ENCODE results near the gene RBM47.

RBM47 gene

DNA sequence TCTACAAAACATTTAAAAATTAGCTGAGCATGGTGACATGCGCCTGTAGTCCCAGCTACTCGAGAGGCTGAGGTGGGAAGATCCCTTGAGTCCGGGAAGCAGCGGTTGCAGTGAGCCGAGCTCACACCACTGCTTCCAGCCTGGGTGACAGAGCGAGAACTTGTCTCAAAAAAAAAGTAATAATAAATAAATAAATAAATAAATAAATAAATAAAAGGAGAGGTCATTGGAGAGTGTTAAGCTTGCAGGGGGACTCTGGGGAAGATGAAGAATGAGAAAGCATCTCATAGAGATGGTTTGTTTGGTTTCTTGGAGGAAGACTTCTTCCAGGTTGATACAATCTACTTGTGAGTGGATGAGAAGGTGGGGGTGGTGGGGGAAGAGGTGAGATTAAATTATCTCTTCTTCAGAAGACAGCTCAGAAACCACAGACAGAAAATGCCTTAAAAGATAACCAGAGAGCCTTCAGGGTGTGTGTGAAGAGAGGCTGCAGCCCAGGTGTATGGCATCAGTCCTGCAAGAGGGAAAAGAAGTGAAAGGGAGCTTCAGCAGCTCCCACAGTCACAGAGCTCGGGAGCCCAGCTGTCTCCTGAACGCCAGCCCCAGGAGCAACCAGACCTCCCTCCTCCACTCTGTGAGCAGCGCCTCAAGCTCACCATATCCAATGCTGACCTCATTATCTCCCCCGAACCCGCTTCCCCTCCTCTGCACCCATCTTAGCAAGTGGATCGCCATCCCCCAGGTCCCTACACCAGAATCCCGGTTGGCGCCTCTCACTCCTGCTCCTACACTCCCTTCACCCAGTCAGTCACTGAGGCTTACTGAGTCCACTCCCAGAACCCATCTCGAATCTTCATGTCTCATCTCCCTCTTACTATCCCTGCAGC is 48.2 kb downstream of the RBM47 start:
- no peak for DNase-seq (ENCODE audit: low read depth)
- TF ChIP-seq, protein P1, sequence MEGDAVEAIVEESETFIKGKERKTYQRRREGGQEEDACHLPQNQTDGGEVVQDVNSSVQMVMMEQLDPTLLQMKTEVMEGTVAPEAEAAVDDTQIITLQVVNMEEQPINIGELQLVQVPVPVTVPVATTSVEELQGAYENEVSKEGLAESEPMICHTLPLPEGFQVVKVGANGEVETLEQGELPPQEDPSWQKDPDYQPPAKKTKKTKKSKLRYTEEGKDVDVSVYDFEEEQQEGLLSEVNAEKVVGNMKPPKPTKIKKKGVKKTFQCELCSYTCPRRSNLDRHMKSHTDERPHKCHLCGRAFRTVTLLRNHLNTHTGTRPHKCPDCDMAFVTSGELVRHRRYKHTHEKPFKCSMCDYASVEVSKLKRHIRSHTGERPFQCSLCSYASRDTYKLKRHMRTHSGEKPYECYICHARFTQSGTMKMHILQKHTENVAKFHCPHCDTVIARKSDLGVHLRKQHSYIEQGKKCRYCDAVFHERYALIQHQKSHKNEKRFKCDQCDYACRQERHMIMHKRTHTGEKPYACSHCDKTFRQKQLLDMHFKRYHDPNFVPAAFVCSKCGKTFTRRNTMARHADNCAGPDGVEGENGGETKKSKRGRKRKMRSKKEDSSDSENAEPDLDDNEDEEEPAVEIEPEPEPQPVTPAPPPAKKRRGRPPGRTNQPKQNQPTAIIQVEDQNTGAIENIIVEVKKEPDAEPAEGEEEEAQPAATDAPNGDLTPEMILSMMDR (IDR thresholded peaks at IDR 0.05; ENCODE audit: control insufficient read depth, extremely low read depth, insufficient read depth) = no peak
- no peak overlapping the region for H3K4me3 ChIP-seq (ENCODE audit: low read depth, low read length)

DNA sequence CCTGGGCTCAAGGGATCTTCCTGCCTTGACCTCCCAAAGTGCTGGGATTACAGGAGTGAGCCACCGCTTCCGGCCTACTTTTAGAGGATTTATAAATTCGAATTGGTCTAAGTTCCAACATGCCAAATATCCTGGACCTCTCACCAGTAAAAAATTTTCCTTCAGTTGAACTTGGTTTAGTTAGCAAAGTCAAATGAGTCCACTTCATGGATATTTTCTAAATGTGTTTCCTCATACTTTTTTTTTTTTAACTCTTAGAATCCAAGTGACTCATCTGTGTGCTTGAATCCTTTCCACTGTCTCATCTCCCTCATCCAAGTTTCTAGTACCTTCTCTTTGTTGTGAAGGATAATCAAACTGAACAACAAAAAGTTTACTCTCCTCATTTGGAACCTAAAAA is 49.7 kb downstream of the RBM47 start:
- no peak overlapping the region for H3K4me3 ChIP-seq (ENCODE audit: low read depth, low read length)
- no peak for DNase-seq (ENCODE audit: low read depth)
- TF ChIP-seq, protein P1 (IDR thresholded peaks at IDR 0.05; ENCODE audit: control insufficient read depth, extremely low read depth, insufficient read depth) = no peak

DNA sequence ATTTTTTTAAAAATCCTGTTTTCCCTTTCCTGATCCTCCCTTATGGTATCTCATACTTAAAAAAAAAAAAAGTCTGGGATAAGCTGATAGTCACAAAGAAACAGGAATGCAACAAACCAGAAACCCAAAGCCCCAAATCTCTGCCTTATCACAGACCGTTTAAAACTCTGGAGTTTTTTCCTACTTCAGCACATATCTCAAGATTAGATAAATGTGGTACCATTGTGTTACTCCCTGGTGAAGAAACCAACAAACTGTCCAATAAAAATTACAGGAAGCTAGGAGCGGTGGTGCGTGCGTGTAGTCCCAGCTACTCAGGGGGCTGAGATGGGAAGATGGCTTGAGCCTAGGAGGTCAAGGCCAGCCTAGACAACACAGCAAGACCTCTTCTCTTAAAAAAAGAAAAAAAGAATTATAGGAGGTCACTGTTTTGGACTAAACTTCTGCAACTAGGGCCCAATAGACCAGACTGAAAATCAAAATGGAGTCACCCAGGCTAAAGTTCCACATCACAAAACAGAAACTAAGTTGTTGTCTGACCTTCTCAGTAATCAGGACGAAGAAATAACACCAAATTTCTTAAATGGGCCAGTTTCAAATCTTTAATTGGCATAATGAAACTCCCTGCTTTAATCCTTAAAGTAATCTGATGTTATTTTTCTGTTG is 51.9 kb downstream of the RBM47 start:
- DNase-seq (ENCODE audit: low read depth) = no peak
- peak overlapping the region; percentile 34 for H3K4me3 ChIP-seq (ENCODE audit: low read depth, low read length)
- TF ChIP-seq, protein P1 (IDR thresholded peaks at IDR 0.05; ENCODE audit: control insufficient read depth, extremely low read depth, insufficient read depth) = no peak

DNA sequence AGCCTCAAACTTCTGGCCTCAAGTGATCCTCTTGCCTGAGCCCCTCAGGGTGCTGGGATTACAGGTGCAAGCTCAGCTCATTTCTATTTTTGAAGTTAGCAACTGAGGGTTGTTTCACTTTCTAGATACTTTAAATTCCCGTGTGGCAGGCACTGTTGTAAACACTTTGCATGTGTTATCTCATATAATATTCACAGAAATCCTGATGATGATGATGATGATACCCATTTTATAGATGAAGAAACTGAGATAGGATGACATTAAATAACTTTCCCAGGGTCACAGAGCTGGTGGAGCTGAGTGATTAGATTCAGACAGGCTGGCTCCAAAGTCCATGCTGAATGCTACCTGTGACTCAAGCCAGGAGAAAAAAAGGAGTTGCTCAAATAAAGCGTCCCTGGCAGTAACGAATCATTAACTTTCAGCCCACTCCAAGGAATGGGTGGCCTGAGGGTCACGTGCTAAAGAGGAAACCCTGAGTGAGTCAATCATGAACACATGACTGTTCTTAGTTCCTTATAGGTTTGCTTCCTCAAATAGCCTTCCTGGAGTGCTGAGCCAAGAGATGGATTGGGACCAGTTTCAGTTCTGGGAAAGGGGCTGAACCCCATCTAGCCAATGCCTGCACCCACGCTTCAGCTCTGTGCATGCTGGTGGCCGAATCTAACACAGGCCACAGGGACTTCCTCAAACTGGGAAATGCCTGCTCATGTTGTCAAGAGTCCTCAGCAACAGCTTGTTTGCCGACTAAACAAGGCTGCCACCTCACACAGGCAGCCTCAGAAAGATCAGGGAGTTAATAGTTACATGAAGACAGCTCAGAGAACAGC is 52.8 kb downstream of the RBM47 start:
- peak; percentile 94 for DNase-seq (ENCODE audit: low read depth)
- TF ChIP-seq, protein P1 (IDR thresholded peaks at IDR 0.05; ENCODE audit: control insufficient read depth, extremely low read depth, insufficient read depth) = no peak
- H3K4me3 ChIP-seq (ENCODE audit: low read depth, low read length) = peak overlapping the region; percentile 34

DNA sequence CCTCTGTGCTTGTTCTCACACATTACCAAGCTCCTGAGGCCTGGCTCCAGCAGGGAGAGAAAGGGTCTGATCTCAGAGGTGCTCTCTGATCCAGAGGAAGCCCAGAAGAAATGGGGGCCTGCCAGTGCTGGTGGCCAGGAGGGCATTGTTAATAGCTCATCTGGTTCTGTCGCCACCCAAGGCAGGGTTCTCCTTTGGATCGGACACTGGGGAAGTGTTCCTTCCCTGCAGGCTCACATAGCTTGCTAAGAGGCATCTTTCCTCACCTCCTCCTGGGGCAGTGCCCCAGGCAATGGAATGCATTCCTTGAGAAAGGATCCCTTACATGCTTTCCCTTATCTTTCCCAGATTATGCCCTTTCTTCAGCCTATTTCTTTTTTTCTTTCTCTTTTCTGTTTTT is 53.8 kb downstream of the RBM47 start:
- no peak overlapping the region for H3K4me3 ChIP-seq (ENCODE audit: low read depth, low read length)
- DNase-seq (ENCODE audit: low read depth) = no peak
- TF ChIP-seq, protein P1 (IDR thresholded peaks at IDR 0.05; ENCODE audit: control insufficient read depth, extremely low read depth, insufficient read depth) = no peak

DNA sequence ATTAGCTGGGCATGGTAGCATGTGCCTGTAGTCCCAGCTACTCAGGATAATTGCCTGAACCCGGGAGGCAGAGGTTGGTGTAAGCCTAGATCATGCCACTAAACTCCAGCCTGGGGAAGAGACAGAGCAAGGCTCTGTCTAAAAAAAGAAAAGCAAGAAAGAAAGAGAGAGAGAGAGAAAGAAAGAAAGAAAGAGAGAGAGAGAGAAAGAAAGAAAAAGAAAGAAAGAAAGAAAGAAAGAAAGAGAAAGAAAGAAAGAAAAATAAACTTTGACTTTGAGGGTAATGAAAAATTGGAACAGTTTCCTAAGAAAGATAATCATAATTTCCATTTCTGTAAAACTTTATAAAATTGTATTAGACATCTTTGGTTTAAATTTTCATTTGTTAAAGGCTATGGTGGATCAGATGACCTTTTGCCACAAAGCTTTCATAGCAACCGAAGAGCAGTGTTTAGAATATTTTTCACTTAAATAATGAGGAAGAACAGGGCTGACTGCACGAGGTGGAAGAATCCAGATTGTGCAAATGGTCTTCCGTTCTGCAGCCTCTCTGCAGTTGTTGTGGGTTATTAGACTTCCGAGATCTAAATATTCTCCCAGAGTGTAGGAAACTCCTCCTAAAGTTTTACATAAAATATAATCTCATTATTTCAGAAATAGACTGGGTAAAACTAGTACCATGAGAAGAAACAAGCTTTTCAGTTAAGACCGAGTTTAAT is 55.9 kb downstream of the RBM47 start:
- no peak for DNase-seq (ENCODE audit: low read depth)
- no peak overlapping the region for H3K4me3 ChIP-seq (ENCODE audit: low read depth, low read length)
- TF ChIP-seq, protein P1 (IDR thresholded peaks at IDR 0.05; ENCODE audit: control insufficient read depth, extremely low read depth, insufficient read depth) = no peak

Data from LNCaP clone FGC (cell line).